M059J (cell line): Measurements from ENCODE around the gene FKBP4. TPM values are rescaled to one million over a fixed set of nuclear protein-coding genes. Genes with fewer than 3 reads are reported as not detected.

Source experiments
- DNase-seq: peaks from one replicate; pipeline ENCODE4 v3.0.0-alpha.2; 2012; ENCODE audit warnings: low read depth
- total RNA-seq: library from RNA; depleted of rRNA; stranded (reverse); fragments of >200 nt; shearing (Covaris generic); gene quantifications from 2 replicates; pipeline ENCODE4 v1.2.3, GENCODE V29; 2014

Gene FKBP4
- total RNA-seq, 1 experiment from 2014 or later: 43.0 TPM

DNA sequence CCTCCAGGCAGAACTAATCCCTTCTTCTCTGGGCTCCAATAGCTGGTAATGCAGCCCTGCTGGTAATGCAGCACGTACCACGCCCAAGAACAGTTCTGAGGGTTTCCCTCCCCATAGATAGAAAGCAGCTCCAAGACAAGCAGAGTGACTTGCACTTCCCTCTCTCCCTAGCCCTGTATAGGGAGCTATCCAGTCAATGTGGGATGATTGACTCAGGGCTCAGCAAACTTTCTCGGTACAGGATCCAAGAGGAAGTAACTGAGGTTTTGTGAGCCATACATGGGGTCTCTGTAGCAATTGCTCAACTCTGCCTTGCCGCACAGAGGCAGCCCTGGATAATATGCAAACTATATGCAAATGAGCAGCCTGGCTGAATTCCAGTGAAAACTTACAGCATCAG, 15.5 kb upstream of the FKBP4 start:
- no peak for DNase-seq

- peak; percentile 34 for DNase-seq
Measured at GRCh38 chr12:2783936-2784600, 10.7 kb upstream of the FKBP4 start.

DNA sequence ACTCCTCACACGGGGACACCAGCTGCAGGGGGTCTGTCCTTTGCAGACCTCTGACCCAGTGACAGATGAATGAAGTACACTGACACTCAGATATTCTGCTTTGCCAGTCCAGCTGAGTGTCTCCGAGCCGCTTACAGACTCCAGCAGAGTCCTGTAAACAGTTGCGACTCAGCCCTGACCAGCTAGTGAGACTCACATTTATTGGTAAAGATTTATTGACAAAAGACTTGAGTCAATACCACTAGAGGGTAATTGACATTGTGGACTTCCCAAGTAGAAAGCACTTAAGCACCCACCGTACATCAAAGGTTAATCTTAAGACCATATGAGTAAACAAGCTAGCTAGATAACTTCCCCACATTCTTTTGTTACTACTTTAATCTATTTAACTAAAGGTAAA, 9.8 kb upstream of the FKBP4 start:
- DNase-seq: no peak

- no peak for DNase-seq
Measured at GRCh38 chr12:2791089-2791488, 3.7 kb upstream of the FKBP4 start.

DNA sequence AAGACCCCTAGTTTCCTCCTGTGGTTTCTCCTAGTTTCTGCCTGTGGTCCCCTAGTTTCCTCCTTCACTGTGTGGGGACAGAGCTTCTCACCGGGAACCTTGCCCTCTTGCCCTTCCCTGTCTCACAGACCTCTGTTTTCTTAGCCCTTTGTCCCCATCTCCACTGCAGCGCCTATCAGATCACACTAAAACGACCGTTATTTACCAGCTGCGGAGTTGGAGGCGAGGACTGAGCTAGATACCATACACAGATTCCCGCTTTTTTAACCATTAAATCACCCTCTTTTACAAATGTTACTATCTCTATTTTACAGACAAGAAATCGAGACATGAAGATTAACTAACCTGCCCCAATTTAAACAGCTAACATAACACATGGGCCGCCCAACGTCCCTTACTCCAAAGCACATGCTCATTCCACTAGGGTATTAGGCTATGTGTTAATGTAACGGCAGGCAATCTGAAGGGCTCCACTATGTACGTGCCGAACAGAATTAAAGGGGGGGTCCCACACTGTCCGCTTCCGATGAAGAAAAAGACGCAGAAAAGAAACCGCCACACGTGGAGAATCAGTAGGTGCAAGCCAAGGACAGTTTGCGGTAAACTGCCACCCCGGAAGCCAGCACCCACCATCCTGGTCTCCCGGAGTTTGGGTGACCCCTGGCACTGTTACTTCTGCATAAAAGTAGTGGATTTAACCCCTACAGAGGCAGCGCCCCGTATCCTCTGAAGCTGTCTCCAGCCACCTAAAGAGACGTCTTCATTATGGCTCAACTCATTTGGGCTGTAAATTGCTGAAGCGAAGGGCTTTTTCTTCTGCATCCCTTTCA, 1.9 kb upstream of the FKBP4 start:
- no peak for DNase-seq

DNA sequence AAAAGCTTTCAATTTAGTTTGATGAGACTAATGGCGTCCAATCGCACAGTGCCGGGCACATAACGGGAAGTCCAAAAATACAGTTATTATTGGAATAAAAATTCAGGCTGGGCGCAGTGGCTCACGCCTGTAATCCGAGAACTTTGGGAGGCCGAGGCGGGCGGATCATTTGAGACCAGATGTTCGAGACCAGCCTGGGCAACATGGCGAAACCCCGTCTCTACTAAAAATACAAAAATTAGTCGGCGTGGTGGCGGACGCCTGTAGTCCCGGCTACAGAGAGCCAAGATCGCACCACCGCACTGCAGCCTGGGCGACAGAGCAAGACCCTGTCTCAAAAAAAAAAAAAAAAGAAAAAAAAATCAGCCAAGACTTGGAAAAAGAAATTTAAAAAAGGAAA, 1.2 kb upstream of the FKBP4 start:
- DNase-seq: no peak

GRCh38 chr12:2794191-2794735, 507 bp upstream of the FKBP4 start:
- no peak for DNase-seq

DNA sequence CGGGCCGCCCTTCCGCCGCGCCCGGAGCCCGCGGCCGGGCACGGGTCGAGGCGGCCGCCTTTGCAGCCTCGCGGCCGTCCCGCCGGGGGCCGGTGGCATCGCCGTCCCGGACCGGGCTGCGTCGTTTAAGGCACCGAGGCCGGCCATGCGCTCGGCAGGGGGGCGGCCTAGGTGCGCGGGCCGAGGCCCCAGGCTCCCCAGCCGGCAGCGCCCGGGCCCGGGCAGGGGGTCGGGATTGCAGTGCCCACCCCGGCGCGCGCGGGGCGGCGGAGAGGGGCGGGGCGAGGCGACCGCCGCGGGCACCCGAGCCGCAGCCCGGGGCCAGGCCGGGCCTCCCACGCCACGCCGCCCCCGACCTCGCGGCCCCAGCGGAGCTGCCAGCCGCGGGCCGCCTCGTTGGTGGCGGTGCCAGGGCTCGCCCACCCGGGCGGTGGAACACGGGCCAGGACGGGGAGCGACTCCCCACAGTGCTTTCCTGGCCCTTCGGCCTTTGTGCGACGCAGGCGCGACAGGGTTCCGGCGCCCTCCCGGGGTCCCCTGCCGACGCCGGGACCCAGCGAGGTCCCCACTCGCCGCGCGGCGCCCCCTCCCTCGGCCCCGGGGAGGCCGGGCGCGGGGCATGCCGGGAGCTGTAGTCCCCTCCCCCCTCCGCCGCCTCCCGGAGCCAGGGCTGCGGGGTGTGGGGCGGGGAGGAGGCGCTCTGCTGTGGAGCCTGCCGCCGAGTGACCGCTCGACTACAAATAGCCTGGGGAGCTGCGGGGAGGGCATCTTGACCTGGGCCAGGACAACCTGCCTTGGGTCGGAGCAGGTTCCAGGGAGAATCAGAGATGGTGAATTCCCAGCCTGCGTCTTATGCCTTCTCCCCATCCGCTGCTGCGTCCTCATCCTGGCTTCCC, 769 bp downstream of the FKBP4 start:
- peak; percentile 60 for DNase-seq

- peak; percentile 5 for DNase-seq
Measured at GRCh38 chr12:2796187-2796666, 1.5 kb downstream of the FKBP4 start.

GRCh38 chr12:2797721-2798418, 3.1 kb downstream of the FKBP4 start:
- peak; percentile 4 for DNase-seq

DNA sequence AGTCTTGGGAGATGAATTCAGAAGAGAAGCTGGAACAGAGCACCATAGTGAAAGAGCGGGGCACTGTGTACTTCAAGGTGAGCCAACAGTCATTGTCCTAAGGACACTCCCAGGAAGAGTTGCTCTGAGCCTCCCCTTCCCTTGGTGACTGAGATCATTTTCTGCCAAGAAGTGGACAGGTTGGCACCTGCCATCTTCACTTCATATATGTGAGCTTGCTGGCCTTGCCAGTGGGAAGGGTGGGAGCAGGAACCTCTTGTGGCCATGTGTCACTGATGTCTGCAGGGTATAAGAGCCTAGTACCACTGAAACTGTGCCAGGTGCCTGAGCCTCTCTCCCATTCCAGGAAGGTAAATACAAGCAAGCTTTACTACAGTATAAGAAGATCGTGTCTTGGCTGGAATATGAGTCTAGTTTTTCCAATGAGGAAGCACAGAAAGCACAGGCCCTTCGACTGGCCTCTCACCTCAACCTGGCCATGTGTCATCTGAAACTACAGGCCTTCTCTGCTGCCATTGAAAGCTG, 5.3 kb downstream of the FKBP4 start:
- no peak for DNase-seq

DNA sequence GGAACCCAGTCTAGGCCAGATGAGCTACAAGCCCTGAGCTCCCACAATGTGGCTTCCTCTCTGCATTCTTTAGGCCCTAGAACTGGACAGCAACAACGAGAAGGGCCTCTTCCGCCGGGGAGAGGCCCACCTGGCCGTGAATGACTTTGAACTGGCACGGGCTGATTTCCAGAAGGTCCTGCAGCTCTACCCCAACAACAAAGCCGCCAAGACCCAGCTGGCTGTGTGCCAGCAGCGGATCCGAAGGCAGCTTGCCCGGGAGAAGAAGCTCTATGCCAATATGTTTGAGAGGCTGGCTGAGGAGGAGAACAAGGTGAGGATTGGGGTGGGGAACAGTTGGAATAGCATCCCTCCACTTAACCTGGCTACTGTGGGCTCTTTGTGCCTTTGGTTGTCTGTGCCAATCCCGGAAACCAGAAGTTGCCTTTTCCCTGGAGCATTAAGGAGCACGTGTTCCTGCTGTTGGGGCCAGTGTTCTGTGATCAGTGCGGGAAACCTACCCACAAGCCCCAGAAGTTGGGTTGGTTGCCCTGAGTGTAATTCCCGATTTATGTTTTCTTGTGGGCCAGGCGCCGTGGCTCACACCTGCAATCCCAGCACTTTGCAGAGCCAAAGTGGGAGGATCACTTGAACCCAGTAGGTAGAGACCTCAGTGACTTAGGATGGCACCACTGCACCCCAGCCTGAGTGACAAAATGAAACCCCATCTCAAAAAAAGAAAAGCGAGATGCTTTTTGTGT, 6.4 kb downstream of the FKBP4 start:
- DNase-seq: no peak

GRCh38 chr12:2803635-2804392, 9.0 kb downstream of the FKBP4 start:
- DNase-seq: no peak

- DNase-seq: peak; percentile 20
Measured at GRCh38 chr12:2804393-2805142, 9.8 kb downstream of the FKBP4 start.

DNA sequence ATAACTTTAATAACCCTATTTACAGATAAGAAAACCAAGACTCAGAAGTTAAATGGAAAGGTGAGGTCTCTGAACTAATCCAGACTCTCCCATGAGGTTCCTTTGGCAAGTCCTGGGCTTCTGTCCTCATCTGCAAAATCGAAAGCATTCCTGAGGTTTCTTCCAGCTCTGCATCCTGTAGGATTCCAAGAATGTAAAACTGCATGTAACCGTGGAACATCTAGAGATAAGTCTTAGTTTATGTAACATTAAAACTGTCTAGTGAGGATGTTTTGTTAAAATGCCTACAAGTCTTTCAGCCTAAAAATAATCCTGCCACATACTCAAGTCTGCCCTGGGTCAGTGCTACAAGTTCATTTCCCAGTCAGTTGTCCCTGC, 10.4 kb downstream of the FKBP4 start:
- no peak for DNase-seq

GRCh38 chr12:2806700-2807099, 11.9 kb downstream of the FKBP4 start:
- DNase-seq: peak; percentile 7

DNA sequence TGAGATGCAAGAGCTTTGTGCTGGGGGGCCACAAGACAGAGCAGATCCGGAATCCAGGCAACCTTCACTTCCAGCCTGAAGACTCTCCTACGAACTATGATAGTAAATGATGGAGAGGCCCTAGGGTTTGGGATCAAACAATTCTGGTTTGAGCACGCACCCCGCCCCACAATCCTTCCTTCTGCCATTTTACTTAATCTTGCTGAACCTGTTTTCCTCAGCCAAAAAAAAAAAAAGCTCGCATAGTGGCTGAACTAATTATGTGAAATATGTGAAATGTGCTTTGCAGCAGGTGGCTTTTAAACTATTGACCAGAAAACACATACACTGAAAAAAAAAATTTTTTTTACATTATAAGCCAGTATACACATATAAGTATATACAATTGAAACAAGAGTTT, 17.0 kb downstream of the FKBP4 start:
- DNase-seq: no peak

- peak; percentile 98 for DNase-seq
Measured at GRCh38 chr12:2812290-2813213, 17.8 kb downstream of the FKBP4 start, which contains the start of gene ITFG2. Gene ITFG2 (plus strand): TSS chr12:2812668. CDS start chr12:2812761, 93 bp downstream.
